GM12878 (cell line): ENCODE measurements around the gene RASAL2.

Experiments used
- ATF2 ChIP-seq: IDR thresholded peaks from 2 replicates; pipeline ENCODE4 v1.6.1; 2012; ENCODE audit warnings: low read length, inconsistent platforms
- CEBPB ChIP-seq, 2 experiments: fragments of 150-350 bp in 1 of 2; IDR thresholded peaks; 2 replicates each; pipeline ENCODE4 v1.6.1; 2012 to 2014; ENCODE audit warnings: low read depth in 2 of 2, low read length in 2 of 2, borderline replicate concordance in 1 of 2, inconsistent platforms in 1 of 2
- CTCF ChIP-seq, 3 experiments: IDR thresholded peaks in 2 of 3; conservative IDR thresholded peaks in 1 of 3; 2 replicates each; pipeline ENCODE4 v1.5.1; 2011; ENCODE audit warnings: low read depth in 3 of 3, low read length in 3 of 3, mild to moderate bottlenecking in 3 of 3, control low read depth in 2 of 3, moderate library complexity in 2 of 3, inconsistent platforms in 1 of 3, mixed read lengths in 1 of 3; ENCODE audit not compliant: control insufficient read depth in 2 of 3, insufficient read depth in 1 of 3; ENCODE audit errors: extremely low read depth in 1 of 3
- EGR1 ChIP-seq, 2 experiments: IDR thresholded peaks; 1 replicate in 1 of 2; 2 replicates in 1 of 2; pipeline ENCODE4 v1.6.1; 2011 to 2012; ENCODE audit warnings: low read depth in 2 of 2, low read length in 2 of 2, borderline replicate concordance in 1 of 2, mild to moderate bottlenecking in 1 of 2, moderate library complexity in 1 of 2
- ELK1 ChIP-seq: IDR thresholded peaks from 2 replicates; pipeline ENCODE4 v1.6.1; 2012; ENCODE audit warnings: low read depth, low read length, improper control_type of control experiment
- EP300 ChIP-seq, 2 experiments: fragments of 150-350 bp in 1 of 2; IDR thresholded peaks; 2 replicates each; pipeline ENCODE4 v1.6.1; 2011 to 2012; ENCODE audit warnings: low read depth in 2 of 2, low read length in 2 of 2, borderline replicate concordance in 1 of 2, improper control_type of control experiment in 1 of 2, inconsistent platforms in 1 of 2; ENCODE audit not compliant: control insufficient read depth in 1 of 2
- HCFC1 ChIP-seq: fragments of 150-350 bp; IDR thresholded peaks from 2 replicates; pipeline ENCODE4 v1.6.1; 2014; ENCODE audit warnings: low read length
- MYB ChIP-seq: fragments of 150-350 bp; IDR thresholded peaks from 2 replicates; pipeline ENCODE4 v1.6.1; 2014; ENCODE audit warnings: mild to moderate bottlenecking, low read depth, low read length, borderline replicate concordance
- PBX3 ChIP-seq: IDR thresholded peaks from 2 replicates; pipeline ENCODE4 v1.6.1; 2011; ENCODE audit warnings: mild to moderate bottlenecking, low read depth, low read length, moderate library complexity; ENCODE audit not compliant: insufficient replicate concordance
- POLR2AphosphoS5 ChIP-seq: IDR thresholded peaks from 2 replicates; pipeline ENCODE4 v1.6.1; 2011; ENCODE audit warnings: mild to moderate bottlenecking, low read length, inconsistent platforms

- no peak for TF ChIP-seq HCFC1
- no peak for TF ChIP-seq ELK1
- no peak for TF ChIP-seq POLR2AphosphoS5
- no peak for TF ChIP-seq CEBPB (IDR thresholded peaks at IDR 0.05; ENCODE audit: borderline replicate concordance in 1 of 2, low read depth in 2 of 2, low read length in 2 of 2)
- no peak for TF ChIP-seq EGR1 (IDR thresholded peaks at IDR 0.05; ENCODE audit: borderline replicate concordance in 1 of 2, low read depth in 2 of 2, low read length in 2 of 2)
- no peak for TF ChIP-seq EP300 (IDR thresholded peaks at IDR 0.05; ENCODE audit: borderline replicate concordance in 1 of 2, control insufficient read depth in 1 of 2, low read depth in 2 of 2, low read length in 2 of 2)
- TF ChIP-seq ATF2 = no peak
- TF ChIP-seq PBX3 = no peak
- TF ChIP-seq MYB = no peak
- no peak for TF ChIP-seq CTCF (IDR thresholded peaks at IDR 0.05 in 2 of 3, conservative IDR thresholded peaks at IDR 0.05 in 1 of 3; ENCODE audit: control insufficient read depth in 2 of 3, extremely low read depth in 1 of 3, insufficient read depth in 1 of 3, low read depth in 3 of 3, low read length in 3 of 3)
Measured at GRCh38 chr1:178307264-178307663, 213.4 kb downstream of the RASAL2 start.
